ENCODE measurements around the gene HOXA9.

Gene HOXA9

DNA sequence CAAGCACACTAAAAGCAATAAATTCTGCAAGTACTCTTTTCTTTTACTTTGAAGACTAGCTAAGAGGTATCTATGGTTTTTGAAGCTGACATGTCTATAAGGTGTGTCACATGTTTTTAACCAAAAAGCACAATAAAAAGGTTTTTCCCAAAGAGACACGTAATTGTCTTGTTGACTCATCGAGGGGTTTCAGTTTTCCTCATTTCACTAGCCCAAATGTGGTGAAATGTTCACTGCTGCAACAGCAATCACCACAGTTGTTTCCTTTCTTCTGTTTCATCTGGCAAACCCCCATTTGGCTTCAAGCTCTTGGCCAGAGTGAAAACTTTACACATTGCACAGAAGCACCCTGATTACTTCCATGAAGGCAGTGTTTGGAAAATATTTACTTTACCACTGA, 30.9 kb downstream of the HOXA9 start:
- Histone ChIP-seq H3K4me3 (ENCODE audit: low read depth, low read length) (no peak overlapping the region), H3K36me3 (ENCODE audit: control insufficient read depth in 2 of 2, insufficient read depth in 1 of 2, low read length in 2 of 2) (peaks cover 0 to 4% of the 10 kb centered on the region in 2 experiments; a peak in 1 of 3 replicates), H3K27ac (ENCODE audit: extremely low read depth, low read depth, low read length) (peak overlapping the region; percentile 56; the same call in 1 of the 2 replicates), H3K4me1 (ENCODE audit: control insufficient read depth, insufficient read depth, low read length) (peaks cover 62% of the 10 kb centered on the region), H3K9me3 (ENCODE audit: control insufficient read depth, insufficient read depth, low read depth, low read length) (no peaks in the 10 kb centered on the region)
- ChIA-PET CTCF (interaction anchor here (0.6 to 1.9 kb wide), 8 partner anchors 9 to 1242 kb away, joined by 3 to 7 read pairs (median 4); partner anchors contain the start of gene HOXA5), POLR2A (interaction anchor here (1.4 kb wide), 1 partner anchor 9 kb away, joined by 3 read pairs; the partner anchor contains the start of gene HOXA5)
- TF ChIP-seq ZNF623 (tag by site-specific recombination; IDR thresholded peaks at IDR 0.05) (no peak), ZNF366 (tag by site-specific recombination; conservative IDR thresholded peaks at IDR 0.05) (peak; percentile 66), TCF7L2 (IDR thresholded peaks at IDR 0.05; ENCODE audit: borderline replicate concordance, low read depth, low read length) (no peak), ZNF404 (tag by site-specific recombination; IDR thresholded peaks at IDR 0.05) (no peak), SP7 (tag by site-specific recombination; IDR thresholded peaks at IDR 0.05) (peak; percentile 54; the same call in 1 of the 2 replicates), ZNF362 (tag by site-specific recombination; IDR thresholded peaks at IDR 0.05) (no peak), ZBTB17 (tag by site-specific recombination; IDR thresholded peaks at IDR 0.05) (0 out of 2 replicates have a peak, but pooled peaks have one; percentile 64), ZNF645 (tag by site-specific recombination; IDR thresholded peaks at IDR 0.05) (no peak), ZNF639 (tag by site-specific recombination; IDR thresholded peaks at IDR 0.05) (0 out of 2 replicates have a peak, but pooled peaks have one; percentile 41), IKZF3 (tag by site-specific recombination; IDR thresholded peaks at IDR 0.05) (peak; percentile 74), OSR2 (tag by site-specific recombination; IDR thresholded peaks at IDR 0.05) (peak; percentile 76), PATZ1 (tag by site-specific recombination; IDR thresholded peaks at IDR 0.05) (peak; percentile 41; the same call in 1 of the 2 replicates), ZNF169 (tag by site-specific recombination; IDR thresholded peaks at IDR 0.05) (no peak), PRDM4 (tag by site-specific recombination; IDR thresholded peaks at IDR 0.05) (peak; percentile 60), PRDM10 (tag by site-specific recombination; IDR thresholded peaks at IDR 0.05) (0 out of 2 replicates have a peak, but pooled peaks have one; percentile 23), KLF10 (tag by site-specific recombination; IDR thresholded peaks at IDR 0.05) (peak; percentile 35), ZEB2 (tag by site-specific recombination; IDR thresholded peaks at IDR 0.05) (peak; percentile 88), ZNF19 (tag by site-specific recombination; IDR thresholded peaks at IDR 0.05; ENCODE audit: low read depth) (no peak), ZNF629 (tag by site-specific recombination; IDR thresholded peaks at IDR 0.05) (peak; percentile 71)
- TF ChIP-seq, protein P1, sequence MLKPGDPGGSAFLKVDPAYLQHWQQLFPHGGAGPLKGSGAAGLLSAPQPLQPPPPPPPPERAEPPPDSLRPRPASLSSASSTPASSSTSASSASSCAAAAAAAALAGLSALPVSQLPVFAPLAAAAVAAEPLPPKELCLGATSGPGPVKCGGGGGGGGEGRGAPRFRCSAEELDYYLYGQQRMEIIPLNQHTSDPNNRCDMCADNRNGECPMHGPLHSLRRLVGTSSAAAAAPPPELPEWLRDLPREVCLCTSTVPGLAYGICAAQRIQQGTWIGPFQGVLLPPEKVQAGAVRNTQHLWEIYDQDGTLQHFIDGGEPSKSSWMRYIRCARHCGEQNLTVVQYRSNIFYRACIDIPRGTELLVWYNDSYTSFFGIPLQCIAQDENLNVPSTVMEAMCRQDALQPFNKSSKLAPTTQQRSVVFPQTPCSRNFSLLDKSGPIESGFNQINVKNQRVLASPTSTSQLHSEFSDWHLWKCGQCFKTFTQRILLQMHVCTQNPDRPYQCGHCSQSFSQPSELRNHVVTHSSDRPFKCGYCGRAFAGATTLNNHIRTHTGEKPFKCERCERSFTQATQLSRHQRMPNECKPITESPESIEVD (tag by site-specific recombination; IDR thresholded peaks at IDR 0.05) = peak; percentile 99
- TF ChIP-seq, protein P2, sequence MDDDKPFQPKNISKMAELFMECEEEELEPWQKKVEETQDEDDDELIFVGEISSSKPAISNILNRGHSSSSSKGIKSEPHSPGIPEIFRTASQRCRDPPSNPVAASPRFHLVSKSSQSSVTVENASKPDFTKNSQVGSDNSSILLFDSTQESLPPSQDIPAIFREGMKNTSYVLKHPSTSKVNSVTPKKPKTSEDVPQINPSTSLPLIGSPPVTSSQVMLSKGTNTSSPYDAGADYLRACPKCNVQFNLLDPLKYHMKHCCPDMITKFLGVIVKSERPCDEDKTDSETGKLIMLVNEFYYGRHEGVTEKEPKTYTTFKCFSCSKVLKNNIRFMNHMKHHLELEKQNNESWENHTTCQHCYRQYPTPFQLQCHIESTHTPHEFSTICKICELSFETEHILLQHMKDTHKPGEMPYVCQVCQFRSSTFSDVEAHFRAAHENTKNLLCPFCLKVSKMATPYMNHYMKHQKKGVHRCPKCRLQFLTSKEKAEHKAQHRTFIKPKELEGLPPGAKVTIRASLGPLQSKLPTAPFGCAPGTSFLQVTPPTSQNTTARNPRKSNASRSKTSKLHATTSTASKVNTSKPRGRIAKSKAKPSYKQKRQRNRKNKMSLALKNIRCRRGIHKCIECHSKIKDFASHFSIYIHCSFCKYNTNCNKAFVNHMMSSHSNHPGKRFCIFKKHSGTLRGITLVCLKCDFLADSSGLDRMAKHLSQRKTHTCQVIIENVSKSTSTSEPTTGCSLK (tag by site-specific recombination; IDR thresholded peaks at IDR 0.05) = no peak
